Renal cortex interstitium (tissue), 11 donors: Measurements from ENCODE around the gene TMPRSS9. TPM values are rescaled to one million over a fixed set of nuclear protein-coding genes. Genes with fewer than 3 reads are reported as not detected.

ENCODE experiments used
- DNase-seq, 11 donors: peaks; one replicate each; pipeline ENCODE4 v3.0.0-alpha.2; 2013; ENCODE audit warnings: low read depth in 9 of 11, low spot score in 4 of 11; ENCODE audit errors: extremely low read depth in 1 of 11
- polyA plus RNA-seq, 3 donors: library from polyadenylated mRNA; unstranded; fragments of 120-200 nt; gene quantifications; one replicate each; pipeline ENCODE4 v1.2.1, GENCODE V29; 2013; ENCODE audit not compliant: insufficient read length in 3 of 3

Gene TMPRSS9
- polyA plus RNA-seq, 3 donors = 0.30 to 0.64 (median 0.45) TPM

- no peak for DNase-seq
Measured at GRCh38 chr19:2425622-2426581, 65.8 kb downstream of the TMPRSS9 start.

- DNase-seq = no peak
Measured at GRCh38 chr19:2426611-2427428, 66.8 kb downstream of the TMPRSS9 start.

- DNase-seq = peak; percentile 92 to 100 (median 97)
Measured at GRCh38 chr19:2427429-2428320, 67.6 kb downstream of the TMPRSS9 start, which contains the start of gene TIMM13. Gene TIMM13, minus strand, starts transcription at chr19:2427586. Its CDS starts 53 bp downstream, at chr19:2427533.

GRCh38 chr19:2428321-2428690 is 68.2 kb downstream of the TMPRSS9 start:
- no peak for DNase-seq

GRCh38 chr19:2428756-2429711 is 69.0 kb downstream of the TMPRSS9 start:
- no peak for DNase-seq

- DNase-seq = no peak
Measured at GRCh38 chr19:2429917-2430535, 70.0 kb downstream of the TMPRSS9 start.

GRCh38 chr19:2431318-2432055 is 71.4 kb downstream of the TMPRSS9 start:
- DNase-seq = no peak

- DNase-seq = no peak
Measured at GRCh38 chr19:2432131-2432848, 72.2 kb downstream of the TMPRSS9 start.

GRCh38 chr19:2433854-2434253 is 73.8 kb downstream of the TMPRSS9 start:
- no peak for DNase-seq

GRCh38 chr19:2434267-2434666 is 74.2 kb downstream of the TMPRSS9 start:
- no peak for DNase-seq

GRCh38 chr19:2434721-2435265 is 74.7 kb downstream of the TMPRSS9 start:
- DNase-seq = no peak

- DNase-seq = no peak
Measured at GRCh38 chr19:2436384-2436783, 76.3 kb downstream of the TMPRSS9 start.

GRCh38 chr19:2436926-2437325 is 76.9 kb downstream of the TMPRSS9 start:
- no peak for DNase-seq

- DNase-seq = no peak
Measured at GRCh38 chr19:2438178-2438577, 78.1 kb downstream of the TMPRSS9 start.

- no peak for DNase-seq
Measured at GRCh38 chr19:2440515-2440914, 80.5 kb downstream of the TMPRSS9 start.
